IMR-90 (cell line): Measurements from ENCODE around the gene TEP1. TPM values are rescaled to one million over a fixed set of nuclear protein-coding genes. Genes with fewer than 3 reads are reported as not detected.

Experiments
- ATAC-seq: fragments of 200-7000 bp; cut with Tn5 transposase; 2 replicates; pipeline ENCODE4 v1.9.1; 2020; ENCODE audit warnings: low read depth, mild to moderate bottlenecking, moderate library complexity
- BruUV-seq: library from RNA; stranded (reverse); fragments of 400-500 nt; replicated peaks from 2 replicates; lab custom pipeline; 2021; lab: Mats Ljungman, UMichigan
- CTCF ChIA-PET: fragments of 300-600 bp; formaldehyde crosslinking; extraction: SDS; loops from one replicate; lab custom pipeline; 2021; ENCODE audit warnings: antibody characterized with exemption; lab: Yijun Ruan, JAX
- POLR2A ChIA-PET: fragments of 300-600 bp; sonication (Branson Sonifier 250); formaldehyde crosslinking; loops from one replicate; lab custom pipeline; 2022; ENCODE audit warnings: antibody characterized with exemption; ENCODE audit not compliant: unreplicated experiment; lab: Charles Lee
- DNase-seq: peaks from one replicate; pipeline ENCODE4 v3.0.0; 2013
- H2AFZ ChIP-seq: replicated peaks from 2 replicates; pipeline ENCODE3; 2013; ENCODE audit warnings: low read length, mild to moderate bottlenecking; ENCODE audit not compliant: poor library complexity
- H2AK5ac ChIP-seq: 2 replicates; pipeline ENCODE4 v1.6.1; 2013; ENCODE audit warnings: low read depth, low read length, inconsistent platforms
- H2AK9ac ChIP-seq: replicated peaks from 2 replicates; pipeline ENCODE3; 2013; ENCODE audit warnings: mild to moderate bottlenecking, low read depth, low read length, moderate library complexity; ENCODE audit not compliant: poor library complexity
- H2BK120ac ChIP-seq: 2 replicates; pipeline ENCODE4 v1.6.1; 2013; ENCODE audit warnings: low read depth, low read length, inconsistent platforms
- H2BK15ac ChIP-seq: 3 replicates; pipeline ENCODE4 v1.6.1; 2013; ENCODE audit warnings: low read depth, low read length, inconsistent platforms
- H2BK20ac ChIP-seq: 2 replicates; pipeline ENCODE4 v1.6.1; 2013; ENCODE audit warnings: low read depth, mild to moderate bottlenecking, inconsistent platforms, low read length, moderate library complexity
- H2BK5ac ChIP-seq: 2 replicates; pipeline ENCODE4 v1.6.1; 2013; ENCODE audit warnings: mild to moderate bottlenecking, low read depth, low read length, inconsistent platforms; ENCODE audit not compliant: poor library complexity, severe bottlenecking
- H3K14ac ChIP-seq: replicated peaks from 2 replicates; pipeline ENCODE4 v1.6.1; 2013; ENCODE audit warnings: low read depth, low read length, inconsistent platforms
- H3K18ac ChIP-seq: 2 replicates; pipeline ENCODE4 v1.6.1; 2013; ENCODE audit warnings: low read depth, low read length, control low read depth
- H3K23ac ChIP-seq: 2 replicates; pipeline ENCODE4 v1.6.1; 2013; ENCODE audit warnings: low read depth, low read length, inconsistent platforms
- H3K27ac ChIP-seq: 2 replicates; pipeline ENCODE4 v1.5.1; 2013; ENCODE audit warnings: mild to moderate bottlenecking, control low read depth, low read length; ENCODE audit not compliant: insufficient read depth
- H3K27me3 ChIP-seq: 2 replicates; pipeline ENCODE4 v1.6.1; 2013; ENCODE audit warnings: low read length; ENCODE audit not compliant: control insufficient read depth, insufficient read depth
- H3K36me3 ChIP-seq: 2 replicates; pipeline ENCODE4 v1.6.1; 2013; ENCODE audit warnings: low read length, mixed read lengths; ENCODE audit not compliant: control insufficient read depth, insufficient read depth
- H3K4ac ChIP-seq: 2 replicates; pipeline ENCODE4 v1.6.1; 2013; ENCODE audit warnings: low read depth, low read length, inconsistent platforms
- H3K4me1 ChIP-seq: 2 replicates; pipeline ENCODE4 v1.6.1; 2013; ENCODE audit warnings: low read length, mixed read lengths; ENCODE audit not compliant: control insufficient read depth, insufficient read depth
- H3K4me2 ChIP-seq: 2 replicates; pipeline ENCODE4 v1.6.1; 2013; ENCODE audit warnings: low read depth, mild to moderate bottlenecking, control low read depth, low read length, moderate library complexity
- H3K4me3 ChIP-seq: 2 replicates; pipeline ENCODE4 v1.5.1; 2013; ENCODE audit warnings: low read depth, mild to moderate bottlenecking, control low read depth, low read length, moderate library complexity; ENCODE audit not compliant: insufficient read depth
- H3K56ac ChIP-seq: 2 replicates; pipeline ENCODE4 v1.6.1; 2013; ENCODE audit warnings: low read length, inconsistent platforms; ENCODE audit not compliant: insufficient read depth; ENCODE audit errors: extremely low read depth
- H3K79me1 ChIP-seq, 2 experiments: 2 replicates each; pipeline ENCODE4 v1.6.1; 2013; ENCODE audit warnings: low read length in 2 of 2, inconsistent platforms in 1 of 2, low read depth in 1 of 2
- H3K9ac ChIP-seq: 2 replicates; pipeline ENCODE4 v1.6.1; 2013; ENCODE audit warnings: low read depth, low read length, control low read depth
- H3K9me1 ChIP-seq: 2 replicates; pipeline ENCODE4 v1.6.1; 2013; ENCODE audit warnings: low read length, inconsistent platforms; ENCODE audit not compliant: insufficient read depth
- H3K9me3 ChIP-seq: 2 replicates; pipeline ENCODE4 v1.6.1; 2013; ENCODE audit warnings: low read length; ENCODE audit not compliant: control insufficient read depth, insufficient read depth
- H4K20me1 ChIP-seq: 2 replicates; pipeline ENCODE4 v1.6.1; 2013; ENCODE audit warnings: low read length, inconsistent platforms; ENCODE audit not compliant: insufficient read depth
- H4K5ac ChIP-seq: 2 replicates; pipeline ENCODE4 v1.6.1; 2013; ENCODE audit warnings: mild to moderate bottlenecking, low read depth, low read length, control low read depth
- H4K8ac ChIP-seq, 2 experiments: 2 replicates each; pipeline ENCODE4 v1.6.1; 2013; ENCODE audit warnings: low read depth in 2 of 2, low read length in 2 of 2, control low read depth in 1 of 2, inconsistent platforms in 1 of 2
- H4K91ac ChIP-seq: 2 replicates; pipeline ENCODE4 v1.6.1; 2013; ENCODE audit warnings: low read depth, low read length, inconsistent platforms; ENCODE audit not compliant: insufficient read depth
- CHD1 ChIP-seq: IDR thresholded peaks from 2 replicates; pipeline ENCODE4 v1.6.1; 2012; ENCODE audit warnings: low read depth, low read length, improper control_type of control experiment
- MAZ ChIP-seq: IDR thresholded peaks from 2 replicates; pipeline ENCODE4 v1.6.1; 2012; ENCODE audit warnings: low read depth, mild to moderate bottlenecking, low read length, improper control_type of control experiment, moderate library complexity, borderline replicate concordance
- MXI1 ChIP-seq: IDR thresholded peaks from 2 replicates; pipeline ENCODE4 v1.6.1; 2012; ENCODE audit warnings: low read depth, mild to moderate bottlenecking, low read length, moderate library complexity, borderline replicate concordance
- POLR2A ChIP-seq: IDR thresholded peaks from 2 replicates; pipeline ENCODE4 v1.6.1; 2012; ENCODE audit warnings: mild to moderate bottlenecking, low read depth, low read length
- RAD21 ChIP-seq: IDR thresholded peaks from 2 replicates; pipeline ENCODE4 v1.6.1; 2012; ENCODE audit warnings: low read length, improper control_type of control experiment
- RCOR1 ChIP-seq: IDR thresholded peaks from 2 replicates; pipeline ENCODE4 v1.6.1; 2012; ENCODE audit warnings: mild to moderate bottlenecking, low read length, improper control_type of control experiment; ENCODE audit not compliant: insufficient replicate concordance
- WGBS, 2 experiments: methylation state at CpG; one replicate each; pipeline versions ENCODE4 v1.1.5 to v1.1.7; 2013; ENCODE audit warnings: missing lambda C conversion rate in 2 of 2; ENCODE audit not compliant: insufficient read length in 1 of 2; ENCODE audit errors: extremely low coverage in 2 of 2; 5-methylcytosine and 5-hydroxymethylcytosine counted together
- dilution Hi-C: fragments of 300-500 bp; cut with HindIII; formaldehyde crosslinking; loops from one replicate; pipeline ENCODE4 v1.14.3; 2018; ENCODE audit warnings: low sequenced_read_pairs; ENCODE audit not compliant: unreplicated experiment
- in situ Hi-C: fragments of 300-500 bp; cut with MboI; formaldehyde crosslinking; loops from 3 replicates; pipeline ENCODE4 v1.14.3; 2019; ENCODE audit warnings: low sequenced_read_pairs, inconsistent platforms, mixed read lengths
- intact Hi-C: fragments of 100-400 bp; cut with micrococcal nuclease; formaldehyde crosslinking; loops from 2 replicates; pipeline ENCODE4 v1.10.0; 2022
- polyA plus RNA-seq, 3 experiments: library from polyadenylated mRNA; depleted of rRNA; stranded (reverse); fragments of >200 nt; gene quantifications; 2 replicates each; pipeline ENCODE4 v1.2.3, GENCODE V29; 2012; ENCODE audit warnings: low replicate concordance in 1 of 3
- total RNA-seq: library from RNA; depleted of rRNA; stranded (reverse); fragments of >200 nt; gene quantifications from 2 replicates; pipeline ENCODE4 v1.2.3, GENCODE V29; 2012
- TF ChIP-seq, protein P1 (sequence below): fragments of 150-350 bp; IDR thresholded peaks from 2 replicates; pipeline ENCODE4 v1.6.1; 2017; ENCODE audit warnings: mild to moderate bottlenecking, antibody characterized with exemption, low read length, low read depth
- TF ChIP-seq, protein P2 (sequence below): fragments of 150-350 bp; IDR thresholded peaks from 2 replicates; pipeline ENCODE4 v1.6.1; 2016; ENCODE audit warnings: low read depth, mild to moderate bottlenecking, low read length, moderate library complexity, borderline replicate concordance
- TF ChIP-seq, protein P3 (sequence below): conservative IDR thresholded peaks from 2 replicates; pipeline ENCODE4 v1.5.1; 2012; ENCODE audit warnings: mild to moderate bottlenecking, low read depth, low read length, improper control_type of control experiment

TEP1 gene
- total and polyA plus RNA-seq, 2 of the 4 experiments (the other 2 are of a cell fraction), result 10.7 to 12.4 TPM

DNA sequence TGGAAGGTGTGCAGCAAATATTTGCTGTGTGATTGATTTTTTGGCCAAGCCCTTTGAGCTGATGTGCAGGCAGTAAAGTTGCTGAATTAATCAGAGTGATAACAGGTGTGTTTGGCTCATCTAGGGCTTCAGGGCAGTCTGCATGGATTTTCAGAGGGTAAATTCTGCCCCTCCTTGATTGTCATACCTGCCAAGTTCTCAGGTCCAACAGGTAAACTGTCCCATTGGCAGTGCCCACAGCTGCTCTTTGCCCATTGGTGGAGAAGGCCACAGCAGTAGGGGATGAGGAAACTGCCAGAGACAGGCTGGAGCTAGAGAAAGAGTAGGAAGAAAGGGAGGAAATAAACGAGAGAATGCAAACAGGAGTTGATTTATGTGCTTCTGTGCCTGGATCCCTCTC, 33.6 kb downstream of the TEP1 start:
- no peak overlapping the region for H4K91ac ChIP-seq
- H3K4me1 ChIP-seq, result no peaks in the 10 kb centered on the region
- no peak overlapping the region for H3K4me3 ChIP-seq
- in situ Hi-C loops, result no loop called here
- no CpG with 5 or more reads among the region's 1 CpG for WGBS, 2 experiments
- no peak overlapping the region for H3K23ac ChIP-seq
- H2BK5ac ChIP-seq, result no peak overlapping the region
- H2AK5ac ChIP-seq, result no peak overlapping the region
- H3K9ac ChIP-seq, result no peak overlapping the region
- dilution Hi-C loops, result no loop called here
- no peak overlapping the region for H4K8ac ChIP-seq
- no peaks in the 10 kb centered on the region for H3K27me3 ChIP-seq
- no peaks in the 10 kb centered on the region for H3K9me1 ChIP-seq
- no peak overlapping the region for H3K18ac ChIP-seq
- POLR2A ChIA-PET, result no interaction called here
- H3K4ac ChIP-seq, result no peak overlapping the region
- TF ChIP-seq, protein P1, sequence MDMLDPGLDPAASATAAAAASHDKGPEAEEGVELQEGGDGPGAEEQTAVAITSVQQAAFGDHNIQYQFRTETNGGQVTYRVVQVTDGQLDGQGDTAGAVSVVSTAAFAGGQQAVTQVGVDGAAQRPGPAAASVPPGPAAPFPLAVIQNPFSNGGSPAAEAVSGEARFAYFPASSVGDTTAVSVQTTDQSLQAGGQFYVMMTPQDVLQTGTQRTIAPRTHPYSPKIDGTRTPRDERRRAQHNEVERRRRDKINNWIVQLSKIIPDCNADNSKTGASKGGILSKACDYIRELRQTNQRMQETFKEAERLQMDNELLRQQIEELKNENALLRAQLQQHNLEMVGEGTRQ, result no peak
- TF ChIP-seq MAZ (no peak), MXI1 (no peak), POLR2A (no peak), CHD1 (no peak), RAD21 (no peak), RCOR1 (no peak)
- TF ChIP-seq, protein P2, sequence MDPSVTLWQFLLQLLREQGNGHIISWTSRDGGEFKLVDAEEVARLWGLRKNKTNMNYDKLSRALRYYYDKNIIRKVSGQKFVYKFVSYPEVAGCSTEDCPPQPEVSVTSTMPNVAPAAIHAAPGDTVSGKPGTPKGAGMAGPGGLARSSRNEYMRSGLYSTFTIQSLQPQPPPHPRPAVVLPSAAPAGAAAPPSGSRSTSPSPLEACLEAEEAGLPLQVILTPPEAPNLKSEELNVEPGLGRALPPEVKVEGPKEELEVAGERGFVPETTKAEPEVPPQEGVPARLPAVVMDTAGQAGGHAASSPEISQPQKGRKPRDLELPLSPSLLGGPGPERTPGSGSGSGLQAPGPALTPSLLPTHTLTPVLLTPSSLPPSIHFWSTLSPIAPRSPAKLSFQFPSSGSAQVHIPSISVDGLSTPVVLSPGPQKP, result no peak
- TF ChIP-seq, protein P3, sequence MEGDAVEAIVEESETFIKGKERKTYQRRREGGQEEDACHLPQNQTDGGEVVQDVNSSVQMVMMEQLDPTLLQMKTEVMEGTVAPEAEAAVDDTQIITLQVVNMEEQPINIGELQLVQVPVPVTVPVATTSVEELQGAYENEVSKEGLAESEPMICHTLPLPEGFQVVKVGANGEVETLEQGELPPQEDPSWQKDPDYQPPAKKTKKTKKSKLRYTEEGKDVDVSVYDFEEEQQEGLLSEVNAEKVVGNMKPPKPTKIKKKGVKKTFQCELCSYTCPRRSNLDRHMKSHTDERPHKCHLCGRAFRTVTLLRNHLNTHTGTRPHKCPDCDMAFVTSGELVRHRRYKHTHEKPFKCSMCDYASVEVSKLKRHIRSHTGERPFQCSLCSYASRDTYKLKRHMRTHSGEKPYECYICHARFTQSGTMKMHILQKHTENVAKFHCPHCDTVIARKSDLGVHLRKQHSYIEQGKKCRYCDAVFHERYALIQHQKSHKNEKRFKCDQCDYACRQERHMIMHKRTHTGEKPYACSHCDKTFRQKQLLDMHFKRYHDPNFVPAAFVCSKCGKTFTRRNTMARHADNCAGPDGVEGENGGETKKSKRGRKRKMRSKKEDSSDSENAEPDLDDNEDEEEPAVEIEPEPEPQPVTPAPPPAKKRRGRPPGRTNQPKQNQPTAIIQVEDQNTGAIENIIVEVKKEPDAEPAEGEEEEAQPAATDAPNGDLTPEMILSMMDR, result no peak
- H3K9me3 ChIP-seq, result no peaks in the 10 kb centered on the region
- no peak overlapping the region for H3K27ac ChIP-seq
- no peak overlapping the region for H2BK15ac ChIP-seq
- BruUV-seq, result no TSS peak
- H4K20me1 ChIP-seq, result no peaks in the 10 kb centered on the region
- no peak overlapping the region for H2AFZ ChIP-seq
- DNase-seq, result no peak
- H3K36me3 ChIP-seq, result peaks cover 83% of the 10 kb centered on the region
- H2BK120ac ChIP-seq, result no peak overlapping the region
- no peak overlapping the region for H3K4me2 ChIP-seq
- no peak overlapping the region for H4K5ac ChIP-seq
- intact Hi-C loops, result no loop called here
- no peak overlapping the region for H2BK20ac ChIP-seq
- CTCF ChIA-PET, result no interaction called here
- no peaks in the 10 kb centered on the region for H3K79me1 ChIP-seq
- no peak overlapping the region for H3K56ac ChIP-seq
- H3K14ac ChIP-seq, result no peak overlapping the region
- H2AK9ac ChIP-seq, result no peak overlapping the region
- ATAC-seq, result no peak
